Thyroid gland (tissue), 4 donors: ENCODE data around the gene AKT2. TPM values are rescaled to one million over a fixed set of nuclear protein-coding genes. Genes with fewer than 3 reads are reported as not detected.
A peak's percentile ranks its signal among the peaks of the same experiment; 100 is the strongest.

ENCODE experiments used
- DNase-seq, 2 donors: peaks; one replicate each; pipeline ENCODE4 v3.0.0-alpha.2; 2019
- H3K27ac ChIP-seq, 3 donors: fragments of 200-600 bp; sonication (generic); 1 replicate in 2 of 3; 2 replicates in 1 of 3; pipeline ENCODE4 v1.5.1; 2016 to 2019; ENCODE audit warnings: mild to moderate bottlenecking in 1 of 3, moderate library complexity in 1 of 3
- H3K27me3 ChIP-seq: fragments of 200-600 bp; sonication (generic); one replicate; pipeline ENCODE4 v1.5.1; 2019
- H3K36me3 ChIP-seq, 2 donors: fragments of 200-600 bp; sonication (generic); one replicate each; pipeline ENCODE4 v1.5.1; 2016 to 2019
- H3K4me1 ChIP-seq, 2 donors: fragments of 200-600 bp; sonication (generic); one replicate each; pipeline ENCODE4 v1.5.1; 2017 to 2019
- H3K4me3 ChIP-seq, 3 donors: fragments of 200-600 bp; sonication (generic); replicated peaks in 1 of 3; 1 replicate in 2 of 3; 2 replicates in 1 of 3; pipeline ENCODE4 v1.5.1; 2016; ENCODE audit warnings: mild to moderate bottlenecking in 1 of 3
- H3K9me3 ChIP-seq: fragments of 200-600 bp; sonication (generic); one replicate; pipeline ENCODE4 v1.5.1; 2017
- POLR2A ChIP-seq, 2 donors: fragments of 450-650 bp; IDR thresholded peaks; one replicate each; pipeline ENCODE4 v1.6.1; 2017; ENCODE audit warnings: antibody characterized with exemption in 2 of 2, mild to moderate bottlenecking in 2 of 2, moderate library complexity in 1 of 2
- WGBS, 2 donors: methylation state at CpG; one replicate each; pipeline ENCODE4 v1.1.5; 2017; 5-methylcytosine and 5-hydroxymethylcytosine counted together
- intact Hi-C: fragments of 100-400 bp; cut with DNase I; formaldehyde crosslinking; loops from one replicate; pipeline ENCODE4 v1.15.1; 2023
- total RNA-seq, 4 donors: library from RNA; depleted of rRNA; stranded (reverse); fragments of >200 nt; gene quantifications; one replicate each; pipeline ENCODE4 v1.2.3, GENCODE V29; 2016
- TF ChIP-seq, protein P1 (sequence below), 6 experiments: fragments of 200-600 bp in 3 of 6; fragments of 450-650 bp in 3 of 6; sonication (generic) in 3 of 6; IDR thresholded peaks; one replicate each; pipeline ENCODE4 v1.5.1; 2016 to 2019; ENCODE audit warnings: antibody characterized with exemption in 6 of 6, mild to moderate bottlenecking in 2 of 6, inconsistent platforms in 1 of 6, moderate library complexity in 1 of 6

The AKT2 gene
- total RNA-seq, 4 donors from 2014 or later: 166 to 285 (median 190) TPM

DNA sequence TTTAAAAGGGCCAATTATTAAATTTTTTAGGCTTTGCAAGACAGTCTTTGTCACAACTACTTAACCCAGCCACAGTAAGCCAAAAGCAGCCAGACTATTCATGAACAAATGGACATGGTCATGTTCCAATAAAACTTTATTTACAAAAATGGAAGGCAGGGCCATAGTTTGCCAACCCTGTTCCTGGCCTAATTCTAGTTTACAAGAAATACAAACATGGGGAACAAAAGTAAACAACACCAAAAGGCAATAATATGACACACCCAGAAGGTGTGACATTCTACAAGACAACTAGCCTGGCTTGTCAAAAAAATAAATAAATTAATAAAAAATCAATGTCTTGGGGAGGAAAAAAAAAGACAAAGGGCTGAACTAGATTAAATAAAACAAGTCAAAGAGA is 33.9 kb downstream of the AKT2 start:
- no peaks in the 10 kb centered on the region for H3K27me3 ChIP-seq
- peaks cover 15 to 16% of the 10 kb centered on the region in 2 donors for H3K36me3 ChIP-seq
- peaks cover 63 to 87% of the 10 kb centered on the region in 2 donors for H3K4me1 ChIP-seq
- no peaks in the 10 kb centered on the region for H3K9me3 ChIP-seq
- H3K27ac ChIP-seq: peak overlapping the region; percentile 70 to 93 (median 80)
- TF ChIP-seq POLR2A (IDR thresholded peaks at IDR 0.05): no peak
- TF ChIP-seq, protein P1, sequence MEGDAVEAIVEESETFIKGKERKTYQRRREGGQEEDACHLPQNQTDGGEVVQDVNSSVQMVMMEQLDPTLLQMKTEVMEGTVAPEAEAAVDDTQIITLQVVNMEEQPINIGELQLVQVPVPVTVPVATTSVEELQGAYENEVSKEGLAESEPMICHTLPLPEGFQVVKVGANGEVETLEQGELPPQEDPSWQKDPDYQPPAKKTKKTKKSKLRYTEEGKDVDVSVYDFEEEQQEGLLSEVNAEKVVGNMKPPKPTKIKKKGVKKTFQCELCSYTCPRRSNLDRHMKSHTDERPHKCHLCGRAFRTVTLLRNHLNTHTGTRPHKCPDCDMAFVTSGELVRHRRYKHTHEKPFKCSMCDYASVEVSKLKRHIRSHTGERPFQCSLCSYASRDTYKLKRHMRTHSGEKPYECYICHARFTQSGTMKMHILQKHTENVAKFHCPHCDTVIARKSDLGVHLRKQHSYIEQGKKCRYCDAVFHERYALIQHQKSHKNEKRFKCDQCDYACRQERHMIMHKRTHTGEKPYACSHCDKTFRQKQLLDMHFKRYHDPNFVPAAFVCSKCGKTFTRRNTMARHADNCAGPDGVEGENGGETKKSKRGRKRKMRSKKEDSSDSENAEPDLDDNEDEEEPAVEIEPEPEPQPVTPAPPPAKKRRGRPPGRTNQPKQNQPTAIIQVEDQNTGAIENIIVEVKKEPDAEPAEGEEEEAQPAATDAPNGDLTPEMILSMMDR (IDR thresholded peaks at IDR 0.05): no peak
- no peak overlapping the region for H3K4me3 ChIP-seq
- intact Hi-C loops: no loop called here
- DNase-seq: no peak

DNA sequence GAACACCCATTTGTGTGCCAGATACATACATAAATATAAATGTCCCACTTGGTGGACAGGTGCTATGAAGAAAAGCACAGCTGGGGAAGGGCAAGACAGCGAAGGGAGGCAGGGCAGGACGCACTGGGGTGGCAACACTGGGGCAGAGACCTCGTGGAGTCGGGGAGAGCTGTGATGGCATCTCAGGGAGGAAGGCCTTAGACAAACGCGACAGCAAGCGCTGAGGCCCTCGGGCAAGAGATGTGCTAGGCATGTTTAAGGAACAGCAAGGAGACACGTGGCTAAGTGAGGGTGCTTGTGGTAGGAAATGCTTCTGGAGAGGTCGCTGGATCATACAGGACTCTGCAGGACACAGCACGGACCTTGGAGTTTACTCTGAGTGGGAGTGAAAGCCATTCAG is 35.4 kb downstream of the AKT2 start:
- intact Hi-C loops: no loop called here
- H3K36me3 ChIP-seq: peaks cover under 1 to 3% of the 10 kb centered on the region in 2 donors
- H3K4me3 ChIP-seq: no peak overlapping the region
- no peak for DNase-seq
- no peak for TF ChIP-seq POLR2A (IDR thresholded peaks at IDR 0.05)
- TF ChIP-seq, protein P1 (IDR thresholded peaks at IDR 0.05): no peak
- H3K9me3 ChIP-seq: no peaks in the 10 kb centered on the region
- peaks cover 68 to 87% of the 10 kb centered on the region in 2 donors for H3K4me1 ChIP-seq
- H3K27ac ChIP-seq: peak overlapping the region; percentile 52 to 80 (median 70)
- no peaks in the 10 kb centered on the region for H3K27me3 ChIP-seq
- 70 to 74% methylated on average over 11 of the region's 11 CpGs for WGBS, 2 donors

- intact Hi-C loops: no loop called here
- no peak overlapping the region for H3K4me3 ChIP-seq
- H3K36me3 ChIP-seq: no peaks in the 10 kb centered on the region
- no peaks in the 10 kb centered on the region for H3K9me3 ChIP-seq
- TF ChIP-seq, protein P1 (IDR thresholded peaks at IDR 0.05): no peak
- no peak for TF ChIP-seq POLR2A (IDR thresholded peaks at IDR 0.05)
- no peak for DNase-seq
- no peaks in the 10 kb centered on the region for H3K27me3 ChIP-seq
- peak overlapping the region; percentile 52 to 80 (median 70) for H3K27ac ChIP-seq
- WGBS, 2 donors: 73 to 82% methylated on average over 9 to 10 of the region's 10 CpGs
- H3K4me1 ChIP-seq: peaks cover 63 to 87% of the 10 kb centered on the region in 2 donors
These were observed 35.9 kb downstream of the AKT2 start for GRCh38 chr19:40249201-40249600.

DNA sequence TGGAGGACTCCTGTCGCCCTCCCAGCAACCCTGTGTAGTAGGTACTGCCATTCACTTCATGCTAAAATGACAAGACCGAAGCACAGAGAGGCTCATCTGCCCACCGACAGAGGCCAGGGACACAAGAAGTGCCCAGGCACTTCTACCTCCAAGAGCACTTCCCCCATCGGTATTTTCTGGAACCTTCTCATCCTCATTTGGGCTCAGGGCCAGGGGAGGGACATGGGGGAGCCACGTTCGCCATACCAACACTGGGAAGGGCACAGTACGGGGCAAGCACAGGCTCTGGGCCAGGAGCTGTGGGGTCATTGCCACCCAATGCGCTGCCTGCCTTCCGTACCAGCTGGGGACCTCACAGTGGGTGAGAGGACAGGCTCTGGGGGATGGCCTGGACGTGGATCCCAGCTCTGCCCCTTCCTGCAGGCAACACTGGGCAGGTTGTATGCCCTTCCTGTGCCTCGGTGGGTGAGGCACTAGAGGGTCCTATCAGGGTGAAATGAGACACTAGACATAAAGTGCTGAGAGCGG is 37.3 kb downstream of the AKT2 start:
- Histone ChIP-seq H3K4me1 (peaks cover 55 to 82% of the 10 kb centered on the region in 2 donors), H3K36me3 (no peaks in the 10 kb centered on the region), H3K9me3 (no peaks in the 10 kb centered on the region), H3K4me3 (no peak overlapping the region), H3K27me3 (no peaks in the 10 kb centered on the region), H3K27ac (peak overlapping the region; percentile 66 to 96 (median 85))
- peak; percentile 55 to 58 for DNase-seq
- intact Hi-C loops: no loop called here
- 62% methylated on average over 10 of the region's 12 CpGs; no CpG with 5 or more reads in 1 of the 2 donors for WGBS, 2 donors
- TF ChIP-seq POLR2A (IDR thresholded peaks at IDR 0.05): no peak
- TF ChIP-seq, protein P1 (IDR thresholded peaks at IDR 0.05): no peak

DNA sequence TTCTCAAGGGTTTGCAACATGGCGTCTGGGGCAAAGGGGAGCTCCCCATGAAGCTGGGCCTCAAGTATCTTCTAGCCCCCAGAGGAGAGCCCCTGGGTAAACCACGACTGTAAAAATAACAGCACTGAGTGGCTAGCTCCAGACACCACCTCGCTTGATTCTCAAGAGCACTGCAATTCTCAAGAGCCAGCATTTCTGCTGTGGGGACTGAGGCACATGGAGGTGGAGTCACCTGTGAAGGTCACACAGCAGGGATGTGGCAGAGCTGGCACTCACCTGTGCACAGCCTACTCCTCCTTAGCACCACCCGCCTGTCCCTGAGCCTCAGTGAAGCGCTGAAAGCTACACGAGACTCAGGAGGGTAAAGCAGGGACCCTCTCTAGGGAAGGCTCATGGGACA is 38.0 kb downstream of the AKT2 start:
- peak overlapping the region; percentile 66 to 96 (median 85) for H3K27ac ChIP-seq
- peaks cover 55 to 82% of the 10 kb centered on the region in 2 donors for H3K4me1 ChIP-seq
- intact Hi-C loops: no loop called here
- no peak overlapping the region for H3K4me3 ChIP-seq
- DNase-seq: peak; percentile 85 to 92
- 45 to 67% methylated on average over 3 to 4 of the region's 6 CpGs for WGBS, 2 donors
- TF ChIP-seq, protein P1 (IDR thresholded peaks at IDR 0.05): no peak
- peak in 1 of 2 donors; percentile 69 for TF ChIP-seq POLR2A (IDR thresholded peaks at IDR 0.05)
- H3K9me3 ChIP-seq: no peaks in the 10 kb centered on the region
- no peaks in the 10 kb centered on the region for H3K27me3 ChIP-seq
- H3K36me3 ChIP-seq: peaks cover 0 to 5% of the 10 kb centered on the region in 2 donors
